Measurements from ENCODE around the gene MTA1.

DNA sequence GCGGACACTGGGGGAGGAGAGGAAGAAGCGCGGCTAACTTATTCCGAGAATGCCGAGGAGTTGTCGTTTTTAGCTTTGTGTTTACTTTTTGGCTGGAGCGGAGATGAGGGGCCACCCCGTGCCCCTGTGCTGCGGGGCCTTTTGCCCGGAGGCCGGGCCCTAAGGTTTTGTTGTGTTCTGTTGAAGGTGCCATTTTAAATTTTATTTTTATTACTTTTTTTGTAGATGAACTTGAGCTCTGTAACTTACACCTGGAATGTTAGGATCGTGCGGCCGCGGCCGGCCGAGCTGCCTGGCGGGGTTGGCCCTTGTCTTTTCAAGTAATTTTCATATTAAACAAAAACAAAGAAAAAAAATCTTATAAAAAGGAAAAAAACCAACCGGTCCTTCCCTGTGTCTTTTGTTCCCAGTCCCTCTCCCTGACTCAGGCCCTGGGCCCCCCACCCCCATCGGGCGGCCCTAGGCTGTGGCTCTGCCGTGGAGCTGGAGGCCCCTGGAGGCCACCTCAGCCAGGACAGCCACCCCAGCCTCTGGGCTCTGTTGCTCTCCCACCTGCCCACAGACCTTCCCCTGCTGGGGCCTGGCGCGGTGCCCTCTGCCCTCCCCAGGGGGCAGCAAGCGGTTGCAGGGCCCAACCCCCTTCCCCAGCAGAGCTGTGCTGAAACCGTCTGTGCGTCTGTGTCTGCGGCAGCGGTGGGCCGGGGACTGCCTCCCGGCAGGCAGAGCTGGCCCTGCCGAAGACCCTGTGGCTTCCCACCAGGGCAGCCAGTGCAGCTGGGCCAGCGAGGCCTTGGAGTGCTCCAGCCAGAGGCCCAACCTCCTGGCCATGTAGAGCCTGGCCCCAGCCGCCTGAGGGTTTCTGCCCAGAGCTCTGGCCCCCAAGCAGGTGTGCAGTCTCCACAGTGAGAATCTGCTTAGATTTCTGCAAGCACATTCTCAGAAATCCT, 51.0 kb downstream of the MTA1 start:
- TF ChIP-seq CTCF (IDR thresholded peaks at IDR 0.05) (no peak), POLR2A (IDR thresholded peaks at IDR 0.05) (no peak)

All from uterus (tissue), 2 donors.